Tibial nerve (tissue), 4 donors: ENCODE measurements around the gene NPHP3.

ENCODE experiments used
- EP300 ChIP-seq, 2 donors: sonication (generic); formaldehyde crosslinking; IDR thresholded peaks; one replicate each; pipeline ENCODE4 v1.6.1; 2017; ENCODE audit warnings: antibody characterized with exemption in 2 of 2, mild to moderate bottlenecking in 1 of 2
- POLR2A ChIP-seq, 2 donors: fragments of 450-650 bp; IDR thresholded peaks; one replicate each; pipeline ENCODE4 v1.6.1; 2017; ENCODE audit warnings: antibody characterized with exemption in 2 of 2, mild to moderate bottlenecking in 2 of 2, moderate library complexity in 2 of 2
- TF ChIP-seq, protein P1 (sequence below), 5 experiments: fragments of 200-600 bp in 3 of 5; fragments of 450-650 bp in 2 of 5; sonication (generic) in 3 of 5; IDR thresholded peaks; one replicate each; pipeline ENCODE4 v1.5.1; 2016 to 2019; ENCODE audit warnings: antibody characterized with exemption in 5 of 5, mild to moderate bottlenecking in 3 of 5, moderate library complexity in 2 of 5

DNA sequence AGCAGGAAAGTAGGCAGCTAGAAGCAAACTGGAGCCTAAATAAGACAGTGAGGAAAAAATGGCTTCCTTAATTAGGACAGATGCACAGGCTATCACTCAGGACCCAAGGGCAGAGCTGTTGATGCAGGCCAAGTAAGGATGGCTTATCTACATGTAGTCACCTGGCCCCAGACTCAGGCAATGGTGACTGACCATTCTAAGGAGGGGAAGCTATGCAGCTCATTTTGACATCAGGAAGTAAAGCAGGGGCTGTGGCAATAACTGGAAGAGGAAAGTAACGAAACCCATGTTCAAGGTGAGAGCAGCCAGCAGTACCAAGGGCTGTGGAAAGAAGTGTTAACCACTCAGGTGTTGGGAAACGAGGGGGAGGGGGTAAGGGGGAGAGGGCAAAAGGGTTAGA is 78.8 kb downstream of the NPHP3 start:
- TF ChIP-seq, protein P1, sequence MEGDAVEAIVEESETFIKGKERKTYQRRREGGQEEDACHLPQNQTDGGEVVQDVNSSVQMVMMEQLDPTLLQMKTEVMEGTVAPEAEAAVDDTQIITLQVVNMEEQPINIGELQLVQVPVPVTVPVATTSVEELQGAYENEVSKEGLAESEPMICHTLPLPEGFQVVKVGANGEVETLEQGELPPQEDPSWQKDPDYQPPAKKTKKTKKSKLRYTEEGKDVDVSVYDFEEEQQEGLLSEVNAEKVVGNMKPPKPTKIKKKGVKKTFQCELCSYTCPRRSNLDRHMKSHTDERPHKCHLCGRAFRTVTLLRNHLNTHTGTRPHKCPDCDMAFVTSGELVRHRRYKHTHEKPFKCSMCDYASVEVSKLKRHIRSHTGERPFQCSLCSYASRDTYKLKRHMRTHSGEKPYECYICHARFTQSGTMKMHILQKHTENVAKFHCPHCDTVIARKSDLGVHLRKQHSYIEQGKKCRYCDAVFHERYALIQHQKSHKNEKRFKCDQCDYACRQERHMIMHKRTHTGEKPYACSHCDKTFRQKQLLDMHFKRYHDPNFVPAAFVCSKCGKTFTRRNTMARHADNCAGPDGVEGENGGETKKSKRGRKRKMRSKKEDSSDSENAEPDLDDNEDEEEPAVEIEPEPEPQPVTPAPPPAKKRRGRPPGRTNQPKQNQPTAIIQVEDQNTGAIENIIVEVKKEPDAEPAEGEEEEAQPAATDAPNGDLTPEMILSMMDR (IDR thresholded peaks at IDR 0.05): no peak
- no peak for TF ChIP-seq EP300 (IDR thresholded peaks at IDR 0.05)
- TF ChIP-seq POLR2A (IDR thresholded peaks at IDR 0.05): no peak
